ENCODE measurements around the gene VAMP1. TPM values are rescaled to one million over a fixed set of nuclear protein-coding genes. Genes with fewer than 3 reads are reported as not detected.

The VAMP1 gene
- total and polyA plus RNA-seq, 8 donors = 1.7 to 7.5 (median 2.7) TPM

DNA sequence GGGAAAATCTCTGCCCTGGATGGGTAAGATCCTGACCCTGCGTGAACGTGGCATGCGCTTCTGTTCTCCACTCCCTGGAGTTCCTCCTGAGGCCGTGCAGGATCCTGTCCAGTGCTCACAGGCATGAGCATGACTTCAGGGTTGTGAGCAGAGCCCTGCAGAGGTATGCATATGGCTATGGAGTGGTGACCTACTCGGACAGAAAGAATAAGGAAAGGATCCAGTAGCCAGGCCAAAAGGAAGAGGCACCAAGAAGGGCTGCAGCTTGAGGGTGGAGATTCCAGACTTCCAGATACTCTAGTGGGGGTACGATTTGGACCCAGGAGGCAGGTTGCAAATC lies 46.5 kb downstream of the VAMP1 start:
- DNase-seq = peak in 1 of 6 donors; percentile 53
- Histone ChIP-seq H3K4me1 (peaks cover 0 to 13% (median 0%) of the 10 kb centered on the region in 3 donors), H3K36me3 (no peaks in the 10 kb centered on the region), H3K27ac (no peak overlapping the region), H3K4me3 (no peak overlapping the region), H3K27me3 (no peaks in the 10 kb centered on the region), H3K9me3 (no peaks in the 10 kb centered on the region)
- 30 to 33% methylated on average over 6 of the region's 6 CpGs for WGBS, 2 donors
- intact Hi-C loops (cut with DNase I) = loop anchor here in 2 of 3 donors (5.0 kb wide), 2 partner anchors 33 to 113 kb away; no protein-coding TSS in a partner anchor
- TF ChIP-seq, protein P1, sequence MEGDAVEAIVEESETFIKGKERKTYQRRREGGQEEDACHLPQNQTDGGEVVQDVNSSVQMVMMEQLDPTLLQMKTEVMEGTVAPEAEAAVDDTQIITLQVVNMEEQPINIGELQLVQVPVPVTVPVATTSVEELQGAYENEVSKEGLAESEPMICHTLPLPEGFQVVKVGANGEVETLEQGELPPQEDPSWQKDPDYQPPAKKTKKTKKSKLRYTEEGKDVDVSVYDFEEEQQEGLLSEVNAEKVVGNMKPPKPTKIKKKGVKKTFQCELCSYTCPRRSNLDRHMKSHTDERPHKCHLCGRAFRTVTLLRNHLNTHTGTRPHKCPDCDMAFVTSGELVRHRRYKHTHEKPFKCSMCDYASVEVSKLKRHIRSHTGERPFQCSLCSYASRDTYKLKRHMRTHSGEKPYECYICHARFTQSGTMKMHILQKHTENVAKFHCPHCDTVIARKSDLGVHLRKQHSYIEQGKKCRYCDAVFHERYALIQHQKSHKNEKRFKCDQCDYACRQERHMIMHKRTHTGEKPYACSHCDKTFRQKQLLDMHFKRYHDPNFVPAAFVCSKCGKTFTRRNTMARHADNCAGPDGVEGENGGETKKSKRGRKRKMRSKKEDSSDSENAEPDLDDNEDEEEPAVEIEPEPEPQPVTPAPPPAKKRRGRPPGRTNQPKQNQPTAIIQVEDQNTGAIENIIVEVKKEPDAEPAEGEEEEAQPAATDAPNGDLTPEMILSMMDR (IDR thresholded peaks at IDR 0.05) = no peak
- peak; percentile 41 to 50 (median 46) for ATAC-seq
- no peak for FAIRE-seq

DNA sequence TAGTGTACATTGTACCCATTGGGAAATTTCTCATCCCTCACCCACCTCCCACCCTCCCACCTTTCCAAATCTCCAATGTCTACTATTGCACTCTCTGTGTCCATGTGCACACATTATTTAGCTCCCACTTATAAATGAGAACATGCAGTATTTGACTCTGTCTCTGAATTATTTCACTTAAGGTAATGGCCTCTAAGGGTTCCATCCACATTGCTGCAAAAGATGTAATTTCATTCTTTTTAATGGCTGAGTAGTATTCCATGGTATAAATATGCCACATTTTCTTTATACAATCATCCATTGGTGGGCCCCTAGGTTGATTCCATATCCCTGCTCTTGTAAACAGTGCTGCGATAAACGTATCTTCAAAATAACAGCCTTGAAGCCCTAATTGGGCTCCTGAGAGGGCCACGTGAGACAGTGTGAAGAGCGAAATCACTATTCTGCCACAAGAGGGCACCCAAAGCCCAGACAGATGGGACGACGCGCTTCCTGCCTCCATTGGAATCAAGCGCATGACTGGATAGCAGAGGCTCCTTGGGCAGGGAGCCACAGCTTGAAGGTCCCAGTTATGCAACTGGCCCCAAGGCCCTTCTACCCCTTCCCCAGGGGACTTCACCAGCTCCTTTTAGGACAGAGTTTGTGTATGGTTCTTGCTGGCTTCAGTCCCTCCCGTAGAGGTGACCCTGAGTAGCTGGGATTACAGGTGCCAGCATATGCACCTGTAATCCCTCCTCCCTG lies 47.0 kb downstream of the VAMP1 start:
- ATAC-seq (peak; percentile 95 to 99 (median 98)), FAIRE-seq (peak; percentile 23), DNase-seq (peak; percentile 74 to 90 (median 84))
- Histone ChIP-seq H3K9me3 (no peaks in the 10 kb centered on the region), H3K27me3 (no peaks in the 10 kb centered on the region), H3K27ac (no peak overlapping the region), H3K4me3 (no peak overlapping the region), H3K36me3 (no peaks in the 10 kb centered on the region), H3K4me1 (peaks cover 0 to 17% (median 0%) of the 10 kb centered on the region in 3 donors)
- WGBS, 2 donors = 0 to 1% methylated on average over 9 of the region's 9 CpGs
- intact Hi-C loops (cut with DNase I) = loop anchor here in 2 of 3 donors (5.0 kb wide), 2 partner anchors 34 to 114 kb away; no protein-coding TSS in a partner anchor
- TF ChIP-seq, protein P1 (IDR thresholded peaks at IDR 0.05) = peak; percentile 77 to 83 (median 81)

DNA sequence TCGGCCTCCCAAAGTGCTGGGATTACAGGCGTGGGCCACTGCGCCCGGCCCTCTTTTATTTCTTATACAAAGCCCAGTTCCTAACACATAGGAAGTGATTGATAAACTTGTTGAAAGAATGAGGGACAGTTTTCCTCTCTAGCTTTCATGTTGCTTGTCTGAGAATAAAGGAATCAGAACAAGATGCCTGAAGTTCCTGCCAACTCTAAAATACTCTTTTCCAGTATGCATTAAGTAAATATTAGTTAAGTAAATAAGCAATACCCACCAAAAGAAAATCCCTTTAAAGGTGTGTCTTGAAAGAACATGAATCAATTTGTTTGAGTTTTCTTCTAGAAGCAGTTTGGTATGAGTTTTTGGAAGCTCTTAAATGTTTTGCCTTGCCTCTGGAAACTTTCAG lies 50.1 kb downstream of the VAMP1 start:
- no peak overlapping the region for H3K4me3 ChIP-seq
- H3K27me3 ChIP-seq = no peaks in the 10 kb centered on the region
- intact Hi-C loops (cut with DNase I) = loop anchor here in 2 of 3 donors (5.0 kb wide), 2 partner anchors 37 to 117 kb away; no protein-coding TSS in a partner anchor
- no peaks in the 10 kb centered on the region for H3K9me3 ChIP-seq
- FAIRE-seq (no peak), ATAC-seq (no peak), DNase-seq (peak in 1 of 6 donors; percentile 31)
- H3K4me1 ChIP-seq = peaks cover 0 to 21% (median 0%) of the 10 kb centered on the region in 3 donors
- H3K27ac ChIP-seq = peak overlapping the region in 2 of 4 donors; percentile 17 to 22
- H3K36me3 ChIP-seq = no peaks in the 10 kb centered on the region
- TF ChIP-seq, protein P1 (IDR thresholded peaks at IDR 0.05) = no peak
- WGBS, 2 donors = 41 to 45% methylated on average over 4 of the region's 4 CpGs

DNA sequence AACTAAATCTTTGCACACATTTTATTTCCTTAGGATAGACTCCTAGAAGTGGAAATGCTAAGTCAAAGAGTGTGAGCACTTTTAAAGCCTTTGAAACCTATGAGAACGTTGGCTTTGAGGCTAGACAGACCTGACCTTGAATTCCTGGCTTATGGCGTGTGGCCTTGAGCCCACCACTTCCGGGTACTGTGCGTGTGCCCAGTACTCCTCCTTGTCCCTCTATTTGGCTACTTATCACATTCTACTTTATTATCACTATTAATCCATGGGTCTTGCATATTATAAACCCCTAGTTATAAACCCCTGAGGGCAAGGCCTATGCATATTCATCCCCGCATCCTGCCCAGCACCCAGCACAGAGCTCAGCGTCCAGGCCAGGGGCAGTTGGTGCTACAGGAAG lies 51.7 kb downstream of the VAMP1 start:
- H3K36me3 ChIP-seq = no peaks in the 10 kb centered on the region
- H3K4me3 ChIP-seq = no peak overlapping the region
- FAIRE-seq (no peak), DNase-seq (peak in 2 of 6 donors; percentile 30 to 36), ATAC-seq (peak in 3 of 4 donors; percentile 35 to 59 (median 59))
- peak overlapping the region in 1 of 4 donors; percentile 27 for H3K27ac ChIP-seq
- intact Hi-C loops (cut with DNase I) = no loop called here
- TF ChIP-seq, protein P1 (IDR thresholded peaks at IDR 0.05) = no peak
- peaks cover 0 to 20% (median 0%) of the 10 kb centered on the region in 3 donors for H3K4me1 ChIP-seq
- H3K27me3 ChIP-seq = no peaks in the 10 kb centered on the region
- no peaks in the 10 kb centered on the region for H3K9me3 ChIP-seq
- WGBS, 2 donors = 34 to 35% methylated on average over 6 of the region's 6 CpGs

DNA sequence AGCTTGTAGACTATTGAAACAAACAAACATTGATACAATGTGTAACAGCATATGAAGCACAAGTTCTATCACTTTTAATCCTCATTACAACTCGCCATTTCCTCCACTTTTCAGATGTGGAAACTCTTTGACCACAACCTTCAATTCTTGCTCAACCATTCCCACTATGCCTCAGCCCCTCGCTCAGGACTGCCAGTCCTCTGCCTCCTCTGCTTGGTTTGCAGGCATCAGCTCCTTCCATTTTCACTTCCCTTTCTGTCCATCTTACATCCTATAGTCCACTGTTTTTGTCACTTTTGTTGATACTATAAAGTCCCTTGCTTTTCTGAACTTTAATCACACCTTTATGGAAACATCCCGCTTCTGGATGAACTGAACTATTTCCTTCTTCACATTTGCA lies 53.9 kb downstream of the VAMP1 start:
- H3K4me1 ChIP-seq = peaks cover 0 to 15% (median 0%) of the 10 kb centered on the region in 3 donors
- H3K27ac ChIP-seq = no peak overlapping the region
- DNase-seq = no peak
- no peaks in the 10 kb centered on the region for H3K27me3 ChIP-seq
- no peaks in the 10 kb centered on the region for H3K9me3 ChIP-seq
- 85 to 89% methylated on average over 3 of the region's 3 CpGs for WGBS, 2 donors
- no peaks in the 10 kb centered on the region for H3K36me3 ChIP-seq
- no peak overlapping the region for H3K4me3 ChIP-seq
- FAIRE-seq = no peak
- intact Hi-C loops (cut with DNase I) = no loop called here
- ATAC-seq = peak in 2 of 4 donors; percentile 60 to 66
- TF ChIP-seq, protein P1 (IDR thresholded peaks at IDR 0.05) = no peak

Data from pancreas (tissue), 10 donors.